ENCODE measurements around the gene HDAC4. TPM values are rescaled to one million over a fixed set of nuclear protein-coding genes. Genes with fewer than 3 reads are reported as not detected.

The HDAC4 gene
- total RNA-seq, 2 experiments from 2014 or later = 22.6 to 24.5 TPM

DNA sequence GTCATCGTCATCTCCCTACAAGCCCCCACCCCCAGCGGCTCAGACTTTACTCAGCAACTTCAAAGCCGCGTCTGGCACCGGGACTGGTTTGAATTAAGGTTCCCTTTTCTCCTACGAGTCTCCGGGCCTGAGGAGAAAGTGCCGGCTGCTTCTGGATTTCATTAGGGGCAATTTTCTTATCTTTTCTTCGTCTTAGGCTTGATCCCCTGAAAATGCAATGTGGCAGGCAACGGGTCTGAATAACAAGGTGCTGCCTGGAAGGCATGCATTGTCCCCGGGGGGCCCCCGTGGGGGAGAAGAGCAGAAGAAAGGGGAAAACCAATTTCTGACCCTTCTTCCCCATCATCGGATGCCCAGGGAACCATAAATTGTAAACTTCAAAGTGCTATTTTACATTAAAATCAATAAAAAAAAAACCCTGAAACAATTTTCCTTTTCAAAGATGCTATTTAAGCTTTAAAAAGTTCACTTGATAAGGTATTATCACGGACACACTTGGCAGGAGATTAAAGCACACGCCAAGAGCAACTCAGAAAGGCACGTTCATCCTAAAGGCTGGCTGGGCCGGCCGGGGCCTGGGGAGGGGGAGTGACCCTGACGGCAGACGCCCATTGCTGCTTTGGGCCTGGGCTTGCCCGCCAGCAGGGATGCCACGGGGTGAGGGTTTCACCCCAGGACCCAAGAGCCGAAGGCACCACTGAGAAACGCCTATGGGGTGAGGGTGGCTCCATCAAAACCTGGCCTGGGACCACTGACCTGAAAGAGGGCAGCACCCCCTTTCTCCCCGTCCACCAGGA lies 322.5 kb downstream of the HDAC4 start:
- H3K4me1 Mint-ChIP-seq (ENCODE audit: low read depth) = no peaks in the 10 kb centered on the region

DNA sequence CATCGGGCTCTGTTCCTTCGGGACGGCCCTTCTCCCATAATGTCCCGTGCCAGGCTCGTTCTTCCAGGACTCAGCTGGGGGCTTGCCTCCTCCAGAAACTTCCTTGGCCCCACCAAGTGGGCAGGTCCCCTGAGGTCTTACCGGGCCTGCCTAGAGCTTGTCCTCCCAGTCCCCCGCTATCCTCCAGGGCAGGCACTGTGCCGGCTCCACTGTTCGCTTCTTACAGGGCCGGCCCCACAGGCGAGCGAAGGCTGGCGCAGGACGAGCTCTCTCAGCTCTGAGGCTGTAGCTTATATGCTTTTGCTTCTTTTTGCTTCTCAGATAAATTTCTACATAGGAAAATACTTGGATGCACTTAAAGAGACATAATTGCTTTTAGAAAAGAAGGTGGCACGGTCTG lies 323.6 kb downstream of the HDAC4 start:
- Mint-ChIP-seq H3K4me1 (ENCODE audit: low read depth) (no peaks in the 10 kb centered on the region), H3K9me3 (no peaks in the 10 kb centered on the region), H3K27me3 (no peaks in the 10 kb centered on the region), H3K36me3 (ENCODE audit: low read depth) (peaks cover 5% of the 10 kb centered on the region), H3K27ac (no peak overlapping the region), H3K4me3 (no peak overlapping the region)
- POLR2A ChIA-PET = no interaction called here
- ATAC-seq (no peak), DNase-seq (no peak)
- intact Hi-C loops (cut with micrococcal nuclease) = no loop called here
- CTCF ChIA-PET = interaction anchor here (1.3 kb wide), 1 partner anchor 67 kb away, joined by 3 read pairs; no protein-coding TSS in a partner anchor
- TF ChIP-seq, protein P1, sequence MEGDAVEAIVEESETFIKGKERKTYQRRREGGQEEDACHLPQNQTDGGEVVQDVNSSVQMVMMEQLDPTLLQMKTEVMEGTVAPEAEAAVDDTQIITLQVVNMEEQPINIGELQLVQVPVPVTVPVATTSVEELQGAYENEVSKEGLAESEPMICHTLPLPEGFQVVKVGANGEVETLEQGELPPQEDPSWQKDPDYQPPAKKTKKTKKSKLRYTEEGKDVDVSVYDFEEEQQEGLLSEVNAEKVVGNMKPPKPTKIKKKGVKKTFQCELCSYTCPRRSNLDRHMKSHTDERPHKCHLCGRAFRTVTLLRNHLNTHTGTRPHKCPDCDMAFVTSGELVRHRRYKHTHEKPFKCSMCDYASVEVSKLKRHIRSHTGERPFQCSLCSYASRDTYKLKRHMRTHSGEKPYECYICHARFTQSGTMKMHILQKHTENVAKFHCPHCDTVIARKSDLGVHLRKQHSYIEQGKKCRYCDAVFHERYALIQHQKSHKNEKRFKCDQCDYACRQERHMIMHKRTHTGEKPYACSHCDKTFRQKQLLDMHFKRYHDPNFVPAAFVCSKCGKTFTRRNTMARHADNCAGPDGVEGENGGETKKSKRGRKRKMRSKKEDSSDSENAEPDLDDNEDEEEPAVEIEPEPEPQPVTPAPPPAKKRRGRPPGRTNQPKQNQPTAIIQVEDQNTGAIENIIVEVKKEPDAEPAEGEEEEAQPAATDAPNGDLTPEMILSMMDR (IDR thresholded peaks at IDR 0.05) = no peak

More for the DNA sequence above, 322.5 kb downstream of the HDAC4 start:
- no peak overlapping the region for H3K27ac Mint-ChIP-seq
- ATAC-seq (no peak), DNase-seq (no peak)
- no peaks in the 10 kb centered on the region for H3K9me3 Mint-ChIP-seq
- H3K36me3 Mint-ChIP-seq (ENCODE audit: low read depth) = peaks cover 5% of the 10 kb centered on the region
- H3K27me3 Mint-ChIP-seq = no peaks in the 10 kb centered on the region
- no peak overlapping the region for H3K4me3 Mint-ChIP-seq
- ChIA-PET CTCF (interaction anchor here (1.3 kb wide), 1 partner anchor 66 kb away, joined by 3 read pairs; no protein-coding TSS in a partner anchor), POLR2A (no interaction called here)
- TF ChIP-seq, protein P1 (IDR thresholded peaks at IDR 0.05) = no peak
- intact Hi-C loops (cut with micrococcal nuclease) = no loop called here

DNA sequence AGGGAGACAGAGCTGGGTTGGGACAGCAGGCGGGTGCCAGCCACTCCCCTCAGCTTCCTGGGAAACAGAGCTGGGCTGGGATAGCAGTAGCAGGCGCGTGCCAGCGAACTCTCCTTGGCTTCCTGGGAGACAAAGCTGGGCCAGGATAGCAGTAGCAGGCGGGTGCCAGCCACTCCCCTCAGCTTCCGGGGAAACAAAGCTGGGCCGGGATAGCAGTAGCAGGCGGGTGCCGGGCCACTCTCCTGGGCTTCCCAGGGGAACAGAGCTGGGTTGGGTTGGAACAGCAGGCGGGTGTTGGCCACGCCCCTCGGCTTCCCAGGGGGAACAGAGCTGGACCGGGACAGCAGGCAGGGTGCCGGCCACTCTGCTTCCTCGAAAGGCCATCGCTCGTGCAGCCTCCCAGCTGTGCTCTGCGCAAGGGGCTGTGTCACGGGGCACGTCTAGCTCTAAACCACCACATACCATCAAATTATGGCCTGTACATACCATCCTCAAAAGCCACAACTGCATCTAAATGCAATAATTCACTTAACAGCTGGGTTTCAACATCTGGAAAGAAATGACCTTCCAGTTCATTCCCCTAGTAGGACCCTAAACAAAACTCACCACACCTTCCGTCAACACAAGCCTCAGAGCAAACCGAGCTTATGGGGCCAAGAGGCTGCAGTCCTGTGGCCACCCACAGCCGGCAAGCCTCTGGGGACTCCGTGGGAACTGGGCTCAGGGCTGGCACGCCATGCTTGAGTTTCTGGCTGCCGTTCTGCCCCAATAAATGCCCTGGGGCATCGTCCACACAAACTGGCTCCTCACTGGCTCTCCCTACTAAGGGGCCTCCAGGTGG lies 324.7 kb downstream of the HDAC4 start:
- no peaks in the 10 kb centered on the region for H3K9me3 Mint-ChIP-seq
- DNase-seq = no peak
- POLR2A ChIA-PET = no interaction called here
- peaks cover 8% of the 10 kb centered on the region for H3K36me3 Mint-ChIP-seq (ENCODE audit: low read depth)
- no peaks in the 10 kb centered on the region for H3K4me1 Mint-ChIP-seq (ENCODE audit: low read depth)
- H3K4me3 Mint-ChIP-seq = no peak overlapping the region
- ATAC-seq = no peak
- TF ChIP-seq, protein P1 (IDR thresholded peaks at IDR 0.05) = no peak
- H3K27me3 Mint-ChIP-seq = no peaks in the 10 kb centered on the region
- intact Hi-C loops (cut with micrococcal nuclease) = no loop called here
- CTCF ChIA-PET = no interaction called here
- no peak overlapping the region for H3K27ac Mint-ChIP-seq

DNA sequence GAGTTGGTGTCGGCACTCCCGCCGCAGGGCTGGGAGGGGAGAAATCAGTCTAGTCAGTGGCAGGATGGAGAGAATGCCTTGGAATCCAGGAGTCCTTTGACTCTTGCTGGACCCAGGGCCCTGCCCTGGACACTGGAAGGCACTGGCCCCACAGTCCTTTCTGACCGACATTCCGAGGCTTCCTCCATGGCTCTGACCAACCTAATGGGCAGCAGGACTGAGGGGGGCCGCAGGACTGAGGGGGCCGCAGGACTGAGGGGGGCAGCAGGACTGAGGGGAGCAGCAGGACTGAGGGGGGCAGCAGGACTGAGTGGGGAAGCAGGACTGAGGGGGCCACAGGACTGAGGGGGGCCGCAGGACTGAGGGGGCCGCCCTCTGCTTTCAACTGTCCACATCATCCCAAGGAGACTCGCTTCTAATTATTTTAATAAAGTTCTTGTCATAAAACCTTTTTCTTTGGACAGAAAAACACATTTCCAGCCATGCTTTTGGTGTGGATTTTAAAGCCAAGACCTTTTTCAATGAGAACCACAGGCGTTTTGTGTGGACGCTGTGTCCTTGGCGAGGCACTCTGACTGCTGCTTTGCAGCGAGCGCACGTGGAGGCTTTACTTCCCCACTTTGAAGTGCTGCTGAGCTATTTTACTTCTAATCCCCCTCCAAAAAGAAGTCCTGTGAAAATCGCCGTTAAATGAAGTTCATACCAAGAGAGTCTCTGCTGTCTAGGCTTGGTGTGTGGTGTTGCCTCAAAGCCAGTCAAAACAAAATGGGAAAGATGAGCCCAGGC lies 326.9 kb downstream of the HDAC4 start:
- POLR2A ChIA-PET = no interaction called here
- no peaks in the 10 kb centered on the region for H3K4me1 Mint-ChIP-seq (ENCODE audit: low read depth)
- H3K9me3 Mint-ChIP-seq = no peaks in the 10 kb centered on the region
- H3K27ac Mint-ChIP-seq = no peak overlapping the region
- H3K4me3 Mint-ChIP-seq = no peak overlapping the region
- intact Hi-C loops (cut with micrococcal nuclease) = no loop called here
- DNase-seq (no peak), ATAC-seq (no peak)
- no peaks in the 10 kb centered on the region for H3K27me3 Mint-ChIP-seq
- TF ChIP-seq, protein P1 (IDR thresholded peaks at IDR 0.05) = no peak
- CTCF ChIA-PET = no interaction called here
- H3K36me3 Mint-ChIP-seq (ENCODE audit: low read depth) = peaks cover 10% of the 10 kb centered on the region

Data from activated CD8-positive, alpha-beta T cell treated with anti-CD3 and anti-CD28 coated beads for 36 hours (primary cell).